AG10803 (cell line): ENCODE results near the gene GRIK1.

Experiments
- DNase-seq: peaks from one replicate; pipeline ENCODE4 v3.0.0; 2010; ENCODE audit warnings: low read depth
- H3K4me3 ChIP-seq: 2 replicates; pipeline ENCODE4 v1.5.1; 2011; ENCODE audit warnings: mild to moderate bottlenecking, low read length, control low read depth
- CTCF ChIP-seq: conservative IDR thresholded peaks from 2 replicates; pipeline ENCODE4 v1.5.1; 2011; ENCODE audit warnings: mild to moderate bottlenecking, low read length, control low read depth, inconsistent platforms

Gene GRIK1

GRCh38 chr21:29920938-29921337 is 18.9 kb downstream of the GRIK1 start:
- no peak for TF ChIP-seq CTCF
- H3K4me3 ChIP-seq = no peak overlapping the region
- no peak for DNase-seq

GRCh38 chr21:29914326-29914725 is 25.5 kb downstream of the GRIK1 start:
- H3K4me3 ChIP-seq = no peak overlapping the region
- no peak for TF ChIP-seq CTCF
- no peak for DNase-seq

GRCh38 chr21:29909571-29909970 is 30.2 kb downstream of the GRIK1 start:
- TF ChIP-seq CTCF = no peak
- no peak for DNase-seq
- H3K4me3 ChIP-seq = no peak overlapping the region

- DNase-seq = peak; percentile 1
- H3K4me3 ChIP-seq = no peak overlapping the region
- no peak for TF ChIP-seq CTCF
These were observed 35.2 kb downstream of the GRIK1 start for GRCh38 chr21:29904359-29905282.

GRCh38 chr21:29896884-29897283 is 42.9 kb downstream of the GRIK1 start:
- no peak for TF ChIP-seq CTCF
- H3K4me3 ChIP-seq = no peak overlapping the region
- no peak for DNase-seq

- no peak for DNase-seq
- no peak for TF ChIP-seq CTCF
These were observed 46.1 kb downstream of the GRIK1 start for GRCh38 chr21:29893687-29894086.

GRCh38 chr21:29892379-29892778 is 47.4 kb downstream of the GRIK1 start:
- no peak overlapping the region for H3K4me3 ChIP-seq
- no peak for TF ChIP-seq CTCF
- DNase-seq = no peak

More at GRCh38 chr21:29893687-29894086, 46.1 kb downstream of the GRIK1 start:
- H3K4me3 ChIP-seq = no peak overlapping the region
